ENCODE results near the gene DTD1.

Gene DTD1

DNA sequence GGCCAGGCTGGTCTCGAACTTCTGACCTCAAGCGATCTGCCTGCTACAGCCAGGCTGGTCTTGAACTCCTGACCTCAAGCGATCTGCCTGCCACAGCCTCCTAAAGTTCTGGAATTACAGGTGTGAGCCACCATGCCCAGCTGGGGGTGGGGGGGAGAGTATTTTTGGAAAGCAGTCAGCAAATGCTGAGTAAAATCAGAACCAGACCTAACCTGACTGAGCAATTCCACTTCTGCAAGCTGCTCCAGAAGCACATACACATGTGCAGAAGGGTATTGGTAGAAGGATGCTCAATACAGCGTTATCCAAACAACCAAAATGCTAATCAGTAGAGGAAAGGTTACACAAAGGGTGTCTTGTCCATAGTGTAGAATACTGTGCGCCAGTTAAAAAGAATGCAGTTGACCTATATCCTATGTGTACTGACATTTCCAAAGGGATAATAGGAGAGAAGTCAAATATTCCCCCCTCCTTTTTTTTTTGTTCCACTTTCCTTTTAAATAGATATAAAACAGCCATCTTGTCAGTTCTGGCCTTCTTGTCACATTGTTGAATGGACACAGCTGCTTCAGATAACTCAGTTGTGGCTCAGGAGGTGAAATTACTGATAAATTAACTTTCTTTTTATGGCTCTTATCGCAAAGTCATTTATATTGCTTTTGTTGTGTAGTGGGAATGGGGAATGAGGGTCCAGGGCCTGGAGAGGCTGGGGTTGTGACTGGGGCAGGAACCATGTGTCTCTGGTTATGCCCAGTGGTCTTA, 74.6 kb downstream of the DTD1 start:
- DNase-seq (ENCODE audit: low spot score), result no peak

- no peak for DNase-seq (ENCODE audit: low spot score)
Measured at GRCh38 chr20:18663932-18664331, 76.1 kb downstream of the DTD1 start.

DNA sequence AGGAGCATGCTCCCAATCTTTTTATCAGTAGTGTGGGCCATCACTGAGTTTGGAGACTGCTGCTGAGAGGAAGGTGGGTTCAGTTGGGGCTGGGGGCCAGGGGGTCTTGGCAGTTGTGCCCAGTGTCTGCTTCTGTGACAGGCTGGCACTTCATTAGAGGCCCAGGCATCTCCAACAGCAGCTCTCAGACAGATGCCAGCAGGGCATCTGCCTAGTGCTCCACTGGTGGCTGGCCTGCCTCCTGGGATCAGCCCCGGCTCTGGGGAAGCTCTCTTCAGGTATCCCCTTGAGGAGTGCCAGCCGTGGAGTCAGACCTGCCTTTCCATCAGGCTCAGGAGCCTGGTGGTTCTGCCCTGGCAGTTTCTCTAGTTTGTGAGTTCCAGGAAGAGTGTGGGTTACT, 77.3 kb downstream of the DTD1 start:
- no peak for DNase-seq (ENCODE audit: low spot score)

GRCh38 chr20:18666803-18667415, 79.1 kb downstream of the DTD1 start:
- no peak for DNase-seq (ENCODE audit: low spot score)

GRCh38 chr20:18669241-18670019, 81.6 kb downstream of the DTD1 start:
- no peak for DNase-seq (ENCODE audit: low spot score)

- no peak for DNase-seq (ENCODE audit: low spot score)
Measured at GRCh38 chr20:18671203-18671710, 83.4 kb downstream of the DTD1 start.

- no peak for DNase-seq (ENCODE audit: low spot score)
Measured at GRCh38 chr20:18672834-18673233, 85.0 kb downstream of the DTD1 start.

DNA sequence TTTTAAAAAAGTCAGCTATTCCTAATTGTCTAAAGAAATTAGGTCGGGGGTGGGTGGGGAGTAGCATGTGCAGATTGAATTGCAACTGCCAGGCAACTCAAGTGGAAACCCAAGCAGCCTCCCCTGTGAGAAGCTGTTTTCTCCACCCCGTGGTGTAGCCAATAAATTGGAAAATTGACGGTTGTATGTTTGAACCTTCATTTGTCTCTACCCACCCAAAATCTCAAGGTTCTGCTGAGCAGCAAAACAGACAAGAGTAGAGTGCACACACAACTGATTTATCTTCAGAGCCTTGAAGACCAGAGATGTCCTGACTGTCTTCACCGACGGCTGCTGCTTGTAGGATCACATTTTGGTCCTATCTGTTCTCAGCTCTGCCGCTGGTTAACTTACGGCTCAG, 88.5 kb downstream of the DTD1 start:
- DNase-seq (ENCODE audit: low spot score), result no peak

DNA sequence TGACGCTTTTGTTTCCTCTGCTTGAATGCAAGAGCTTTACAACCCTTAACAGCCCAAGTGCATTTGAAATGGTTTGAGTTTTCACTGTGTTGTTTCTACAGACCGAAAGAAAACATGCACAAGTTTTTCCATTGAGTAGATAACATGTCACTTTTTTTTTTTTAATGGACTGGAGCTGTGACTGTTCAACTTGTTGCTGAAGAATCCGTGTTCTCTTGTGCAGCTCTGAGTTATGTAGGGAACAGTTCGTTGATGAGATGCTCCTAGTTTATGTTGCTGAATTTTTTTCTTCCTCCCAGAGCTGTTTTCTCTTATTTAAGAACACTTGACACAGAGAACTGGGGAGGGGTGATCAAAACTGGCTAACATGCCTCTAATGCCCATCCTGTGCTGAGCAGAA, 89.3 kb downstream of the DTD1 start:
- DNase-seq (ENCODE audit: low spot score), result no peak

DNA sequence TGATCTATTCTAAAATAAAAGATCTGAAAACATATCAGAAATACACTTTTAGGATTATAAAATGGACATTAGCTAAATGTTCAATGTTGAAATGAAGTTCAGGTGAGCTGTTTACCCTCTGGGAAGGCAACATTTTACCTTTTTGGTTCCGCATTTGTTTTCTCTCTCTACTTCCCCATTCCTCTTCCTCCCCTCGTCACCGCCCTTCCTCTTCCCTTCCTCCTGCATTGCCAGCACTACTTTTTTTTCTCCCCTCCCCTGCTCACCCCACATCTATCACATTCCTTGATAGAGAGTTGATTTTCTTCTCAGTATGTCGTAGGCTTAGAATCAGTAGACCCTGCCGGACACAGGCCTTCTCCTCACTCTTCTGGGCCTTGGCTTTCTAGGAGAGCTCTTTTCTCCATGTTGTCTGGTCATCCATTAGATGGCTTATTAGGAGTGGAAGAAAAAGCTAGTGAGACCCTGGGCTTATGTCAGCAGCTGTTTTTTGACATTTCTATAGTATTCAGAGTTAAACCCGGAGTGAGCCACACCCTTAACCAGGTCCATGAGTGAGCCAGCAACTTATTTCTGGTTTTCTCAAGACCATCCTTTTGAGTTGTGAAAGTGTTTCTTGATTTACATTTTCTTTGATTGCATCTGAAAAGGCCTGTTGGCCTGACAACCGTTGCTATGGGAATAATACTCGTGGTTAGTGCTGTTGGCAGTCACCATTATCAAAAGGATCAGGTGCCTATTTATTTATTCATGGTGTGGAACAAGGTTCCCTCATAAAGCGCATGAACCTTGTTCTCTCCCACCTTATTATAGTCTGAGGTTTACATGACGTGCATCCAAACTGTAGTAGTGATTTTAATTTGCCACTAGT, 90.9 kb downstream of the DTD1 start:
- DNase-seq (ENCODE audit: low spot score), result no peak

GRCh38 chr20:18683839-18684238, 96.0 kb downstream of the DTD1 start:
- peak; percentile 47 for DNase-seq (ENCODE audit: low spot score)

- no peak for DNase-seq (ENCODE audit: low spot score)
Measured at GRCh38 chr20:18684775-18685174, 96.9 kb downstream of the DTD1 start.

GRCh38 chr20:18685406-18685805, 97.6 kb downstream of the DTD1 start:
- DNase-seq (ENCODE audit: low spot score), result no peak

GRCh38 chr20:18686696-18687095, 98.8 kb downstream of the DTD1 start:
- DNase-seq (ENCODE audit: low spot score), result no peak

DNA sequence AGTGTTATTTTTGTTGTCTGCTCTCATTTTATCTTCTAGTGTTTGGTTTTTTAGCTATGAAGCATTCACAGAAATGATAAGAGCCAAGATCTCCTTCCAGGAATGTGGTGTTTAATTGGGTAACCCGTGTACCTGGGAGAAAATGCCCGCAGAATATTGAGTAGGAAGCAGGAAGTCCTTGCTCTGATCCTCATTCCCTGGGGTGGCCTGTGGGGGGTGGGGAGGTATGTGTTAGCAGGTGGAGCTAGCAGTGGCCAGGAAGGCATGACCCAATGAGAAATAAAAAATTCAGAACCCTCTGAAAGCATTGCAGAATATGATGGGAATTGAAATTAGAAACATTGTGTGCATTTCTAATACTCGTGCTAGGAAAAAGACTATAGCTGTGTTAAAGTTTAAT, 100.8 kb downstream of the DTD1 start:
- no peak for DNase-seq (ENCODE audit: low spot score)

GRCh38 chr20:18689557-18689956, 101.7 kb downstream of the DTD1 start:
- no peak for DNase-seq (ENCODE audit: low spot score)

DNA sequence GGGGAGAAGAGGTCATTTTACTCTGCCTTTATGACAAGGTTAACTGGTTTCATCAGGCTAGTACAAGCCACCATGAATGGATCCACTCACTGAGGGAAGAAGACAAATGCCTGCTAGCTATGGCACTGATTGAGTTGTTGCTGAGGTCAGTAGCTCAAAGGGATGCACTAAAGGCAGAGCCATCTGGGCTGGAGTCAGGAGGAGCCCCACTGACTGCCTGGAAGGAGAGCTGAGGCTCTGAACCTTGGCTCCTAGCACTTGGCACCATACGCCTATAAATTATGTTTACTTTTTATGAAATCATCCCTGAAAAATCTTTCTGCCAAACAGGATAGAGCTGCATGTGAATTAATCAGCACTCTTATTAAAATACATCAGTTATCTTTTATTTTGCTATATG, 104.6 kb downstream of the DTD1 start:
- no peak for DNase-seq (ENCODE audit: low spot score)

DNA sequence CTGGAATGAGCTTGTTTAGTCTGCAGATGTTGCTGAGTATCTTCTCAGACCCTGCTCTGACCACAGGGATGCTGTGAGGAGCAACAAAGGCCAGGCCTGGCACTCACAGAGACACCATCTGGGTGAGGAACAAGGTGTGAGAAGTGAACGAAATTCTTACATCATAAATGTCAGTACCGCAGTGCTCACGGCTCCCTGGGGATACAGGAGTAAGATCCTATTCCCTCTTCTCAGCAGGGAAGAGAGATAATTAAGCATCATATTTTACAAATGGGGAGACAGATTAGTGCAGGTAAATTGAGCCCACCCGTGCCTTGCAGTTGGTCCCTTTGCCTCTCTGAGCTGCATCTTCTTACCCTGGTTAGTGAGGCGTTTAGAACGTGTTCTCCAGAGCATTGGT, 106.2 kb downstream of the DTD1 start:
- no peak for DNase-seq (ENCODE audit: low spot score)

DNA sequence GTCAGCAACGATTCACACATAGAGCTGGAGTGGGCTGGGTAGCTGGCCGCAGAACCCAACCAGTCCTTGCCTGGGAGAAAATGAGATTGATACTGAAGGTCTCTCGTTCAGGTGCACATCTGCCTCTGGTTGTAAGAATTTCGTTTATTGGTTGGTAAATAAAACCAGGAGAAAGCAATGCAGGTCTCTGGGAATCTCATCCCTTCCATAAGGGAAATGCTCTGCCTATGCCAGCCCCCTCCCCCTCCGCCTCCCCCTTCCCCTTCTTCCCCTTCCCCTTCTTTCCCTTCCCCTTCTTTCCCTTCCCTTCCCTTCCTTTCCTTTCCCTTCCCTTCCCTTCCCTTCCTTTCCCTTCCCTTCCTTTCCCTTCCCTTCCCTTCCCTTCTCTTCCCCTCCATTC, 107.3 kb downstream of the DTD1 start:
- no peak for DNase-seq (ENCODE audit: low spot score)

- no peak for DNase-seq (ENCODE audit: low spot score)
Measured at GRCh38 chr20:18698735-18699380, 111.0 kb downstream of the DTD1 start.

DNA sequence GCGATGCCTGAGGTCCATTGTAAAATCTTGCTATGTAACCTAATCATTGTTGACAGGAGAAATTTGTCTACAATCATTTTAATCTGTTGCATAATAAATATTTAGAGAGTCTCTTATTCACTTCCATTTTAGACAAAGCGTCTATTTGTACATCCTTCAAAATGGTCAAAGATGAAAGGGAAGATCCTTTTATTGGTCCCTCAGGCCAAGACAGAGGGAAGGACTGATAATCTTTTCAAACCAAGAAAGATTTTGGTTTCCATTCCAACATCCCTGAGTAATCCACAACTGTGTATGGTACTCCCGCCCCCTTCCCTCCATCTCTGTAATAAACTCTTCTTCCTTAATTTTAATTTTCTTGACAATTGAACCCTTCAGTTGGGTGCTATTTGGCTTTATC, 114.1 kb downstream of the DTD1 start:
- no peak for DNase-seq (ENCODE audit: low spot score)

All from iPS-NIHi11 (cell line).